CD1c-positive myeloid dendritic cell (primary cell): ENCODE measurements around the gene GTF2H4.
A peak's percentile ranks its signal among the peaks of the same experiment; 100 is the strongest.
"Not testable (repeated sequence)": the region's sequence is repeated elsewhere in the genome, so short reads cannot be mapped to it uniquely, and the experiment has no call there.

Experiments used
- DNase-seq: peaks from one replicate; pipeline ENCODE4 v3.0.0-alpha.2; 2016; ENCODE audit errors: extremely low spot score

The GTF2H4 gene

DNA sequence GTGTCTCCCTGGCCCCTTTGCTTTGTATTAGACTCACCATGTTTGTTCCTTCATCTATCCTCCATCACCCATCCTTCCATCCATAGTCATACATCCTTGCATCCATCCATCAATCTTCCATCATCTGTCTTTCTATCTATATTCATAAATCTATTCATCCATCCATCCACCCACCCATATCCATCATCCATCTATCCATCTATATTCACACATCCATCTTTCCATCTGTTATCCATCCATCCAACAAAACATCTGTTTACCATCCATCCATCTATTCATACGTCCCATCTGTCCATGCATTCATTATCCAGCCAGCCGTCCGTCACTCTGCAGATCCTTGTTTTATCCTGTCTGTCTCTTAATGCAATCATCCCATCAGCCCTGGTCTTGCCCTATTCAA is 13.1 kb upstream of the GTF2H4 start:
- no peak for DNase-seq

GRCh38 chr6:30895343-30895742 is 12.7 kb upstream of the GTF2H4 start:
- no peak for DNase-seq

GRCh38 chr6:30896541-30896940 is 11.5 kb upstream of the GTF2H4 start:
- no peak for DNase-seq

GRCh38 chr6:30897882-30898281 is 10.1 kb upstream of the GTF2H4 start:
- no peak for DNase-seq

GRCh38 chr6:30898750-30899360 is 9.2 kb upstream of the GTF2H4 start:
- no peak for DNase-seq

GRCh38 chr6:30900863-30901417 is 7.1 kb upstream of the GTF2H4 start:
- DNase-seq = no peak

DNA sequence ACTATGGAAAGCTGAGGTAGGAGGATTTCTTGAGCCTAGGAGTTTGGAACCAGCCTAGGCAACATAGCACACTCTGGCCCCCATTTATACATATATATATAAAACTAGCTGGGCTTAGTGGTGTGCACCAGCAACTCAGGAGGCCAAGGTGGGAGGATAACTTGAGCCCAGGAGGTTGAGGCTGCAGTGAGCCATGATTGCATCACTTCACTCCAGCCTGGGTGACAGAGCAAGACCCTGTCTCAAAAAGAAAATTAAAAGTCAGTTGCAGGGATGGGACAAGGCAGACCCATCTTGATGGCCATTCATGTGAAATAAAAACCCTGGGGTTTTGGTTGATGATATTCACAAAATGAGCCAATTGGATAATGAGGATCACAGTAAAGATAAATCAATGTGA is 6.6 kb upstream of the GTF2H4 start:
- DNase-seq = no peak

DNA sequence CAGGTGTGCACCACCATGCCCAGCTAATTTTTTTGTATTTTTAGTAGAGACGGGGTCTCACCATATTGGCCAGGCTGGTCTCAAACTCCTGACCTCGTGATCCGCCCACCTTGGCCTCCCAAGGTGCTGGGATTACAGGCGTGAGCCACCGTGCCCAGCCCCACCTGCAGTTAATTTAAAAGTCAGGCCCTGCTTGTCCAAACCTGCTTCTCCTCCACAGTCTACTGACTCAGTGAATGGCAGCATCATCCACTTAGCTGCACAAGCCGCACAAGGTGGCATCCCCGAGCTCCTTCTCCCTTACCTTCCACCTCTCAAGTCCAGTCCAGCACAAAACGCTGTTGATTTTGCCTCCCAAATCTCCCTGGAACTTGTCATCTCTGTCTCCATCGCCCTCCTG is 5.8 kb upstream of the GTF2H4 start:
- not testable (repeated sequence) for DNase-seq

DNA sequence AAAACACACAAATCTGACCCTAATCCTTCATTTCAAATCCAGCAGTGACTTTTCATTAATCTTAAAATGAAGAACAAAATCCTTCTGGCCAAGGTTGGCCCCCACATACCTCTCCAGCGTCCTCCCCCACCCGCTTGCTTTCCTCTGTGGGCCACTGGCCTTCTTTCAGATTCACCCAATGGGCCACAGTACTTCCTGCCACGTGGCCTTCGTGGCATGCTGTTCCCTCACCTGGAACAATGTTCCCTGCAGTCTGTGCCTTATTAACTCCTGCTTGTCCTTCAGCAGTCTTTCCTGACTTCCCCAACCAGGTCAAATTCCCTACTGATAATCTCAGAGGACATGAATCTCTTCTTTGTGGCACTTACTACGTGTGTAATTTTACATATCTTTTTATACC is 5.3 kb upstream of the GTF2H4 start:
- no peak for DNase-seq

DNA sequence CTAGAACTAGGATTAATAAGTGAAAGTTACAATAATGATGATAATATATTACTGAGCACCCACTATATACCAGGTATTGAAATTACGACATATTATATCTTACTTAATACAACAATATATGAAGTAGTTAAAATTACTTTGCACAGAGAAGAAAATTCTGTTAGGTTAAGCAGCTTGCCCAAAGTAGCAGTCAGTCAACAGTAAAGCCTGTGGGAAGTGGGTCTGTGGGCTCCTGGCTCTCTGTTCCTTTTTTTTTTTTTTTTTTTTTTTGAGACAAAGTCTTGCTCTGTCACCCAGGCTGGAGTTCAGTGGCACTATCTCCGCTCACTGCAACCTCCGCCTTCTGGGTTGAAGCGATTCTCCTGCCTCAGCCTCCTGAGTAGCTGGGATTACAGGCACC is 4.8 kb upstream of the GTF2H4 start:
- peak; percentile 19 for DNase-seq

- not testable (repeated sequence) for DNase-seq
Measured at GRCh38 chr6:30907290-30907757, 683 bp upstream of the GTF2H4 start.

DNA sequence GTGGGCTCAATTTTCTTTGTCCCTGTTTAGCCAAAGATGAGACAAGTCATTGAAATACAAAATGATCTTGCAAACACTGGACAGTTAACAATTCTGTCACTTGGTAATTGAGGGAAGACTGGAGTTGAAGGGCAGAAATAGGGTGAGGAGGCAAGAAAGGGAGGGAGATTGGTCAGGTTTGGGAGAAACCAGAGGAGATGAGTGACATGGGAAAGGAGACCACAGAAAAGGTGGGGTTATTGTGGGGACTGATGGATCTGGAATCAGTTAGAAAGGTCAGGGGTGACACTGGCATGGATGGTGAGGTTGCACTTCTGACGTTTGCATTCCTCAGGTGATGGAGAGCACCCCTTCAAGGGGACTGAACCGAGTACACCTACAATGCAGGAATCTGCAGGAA is 693 bp downstream of the GTF2H4 start:
- no peak for DNase-seq

DNA sequence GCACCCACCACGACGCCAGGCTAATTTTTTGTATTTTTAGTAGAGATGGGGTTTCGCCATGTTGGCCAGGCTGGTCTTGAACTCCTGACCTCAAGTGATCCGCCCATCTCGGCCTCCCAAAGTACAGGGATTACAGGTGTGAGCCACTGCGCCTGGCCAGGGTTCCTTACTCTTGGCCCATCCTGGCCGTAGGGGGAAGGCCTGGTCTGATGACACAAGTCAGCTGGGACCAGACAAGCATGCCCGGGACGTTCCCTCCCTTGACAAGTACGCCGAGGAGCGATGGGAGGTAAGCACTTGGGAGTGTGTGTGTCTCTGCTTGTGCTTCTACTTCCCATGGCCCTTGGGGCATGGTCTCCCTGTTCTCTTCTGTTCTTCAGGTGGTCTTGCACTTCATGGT is 2.5 kb downstream of the GTF2H4 start:
- DNase-seq = not testable (repeated sequence)

DNA sequence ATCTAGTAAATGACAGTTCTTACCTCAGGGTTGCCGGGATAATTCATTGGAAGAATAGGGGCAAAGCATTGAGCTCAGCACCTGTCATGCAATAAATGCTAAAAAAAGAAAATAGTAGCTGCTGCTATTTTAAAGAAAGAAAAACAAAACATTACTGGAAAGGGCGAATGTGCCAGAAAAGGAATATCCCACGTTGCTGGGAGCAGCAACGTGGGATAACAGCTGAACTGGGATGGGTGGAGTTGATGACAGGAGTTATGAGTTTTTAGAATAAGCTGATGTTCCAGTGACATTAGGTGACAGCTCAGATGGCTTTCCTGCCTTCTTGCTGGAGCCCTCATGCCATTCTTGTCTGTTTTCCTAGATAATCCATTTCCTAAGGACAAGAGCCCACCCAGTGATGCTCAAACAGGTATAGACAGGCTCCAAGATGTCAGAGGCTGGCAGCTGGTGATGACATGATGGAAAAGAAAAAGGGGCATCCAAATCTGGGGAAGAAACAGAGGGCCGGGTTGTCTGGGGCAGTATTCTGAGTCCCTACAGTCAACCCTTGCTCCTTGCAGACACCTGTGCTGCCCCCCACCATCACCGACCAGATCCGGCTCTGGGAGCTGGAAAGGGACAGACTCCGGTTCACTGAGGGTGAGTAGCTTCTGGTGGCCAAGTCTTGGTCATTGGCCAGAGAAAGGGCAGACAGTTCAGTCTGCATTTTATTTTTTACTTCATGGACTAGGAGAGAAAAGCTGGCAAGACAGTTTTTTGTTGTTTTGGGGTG is 4.9 kb downstream of the GTF2H4 start:
- no peak for DNase-seq

DNA sequence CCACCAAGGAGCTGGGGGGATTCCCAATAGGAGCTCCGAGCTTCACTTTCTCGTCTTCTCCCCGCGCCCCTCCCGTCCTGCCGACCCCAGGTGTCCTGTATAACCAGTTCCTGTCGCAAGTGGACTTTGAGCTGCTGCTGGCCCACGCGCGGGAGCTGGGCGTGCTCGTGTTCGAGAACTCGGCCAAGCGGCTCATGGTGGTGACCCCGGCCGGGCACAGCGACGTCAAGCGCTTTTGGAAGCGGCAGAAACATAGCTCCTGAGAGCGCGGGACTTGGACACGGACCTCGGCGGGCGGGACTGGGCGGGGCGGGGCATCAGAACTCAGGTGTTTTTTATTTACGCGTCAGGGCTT is 5.7 kb downstream of the GTF2H4 start:
- no peak for DNase-seq

DNA sequence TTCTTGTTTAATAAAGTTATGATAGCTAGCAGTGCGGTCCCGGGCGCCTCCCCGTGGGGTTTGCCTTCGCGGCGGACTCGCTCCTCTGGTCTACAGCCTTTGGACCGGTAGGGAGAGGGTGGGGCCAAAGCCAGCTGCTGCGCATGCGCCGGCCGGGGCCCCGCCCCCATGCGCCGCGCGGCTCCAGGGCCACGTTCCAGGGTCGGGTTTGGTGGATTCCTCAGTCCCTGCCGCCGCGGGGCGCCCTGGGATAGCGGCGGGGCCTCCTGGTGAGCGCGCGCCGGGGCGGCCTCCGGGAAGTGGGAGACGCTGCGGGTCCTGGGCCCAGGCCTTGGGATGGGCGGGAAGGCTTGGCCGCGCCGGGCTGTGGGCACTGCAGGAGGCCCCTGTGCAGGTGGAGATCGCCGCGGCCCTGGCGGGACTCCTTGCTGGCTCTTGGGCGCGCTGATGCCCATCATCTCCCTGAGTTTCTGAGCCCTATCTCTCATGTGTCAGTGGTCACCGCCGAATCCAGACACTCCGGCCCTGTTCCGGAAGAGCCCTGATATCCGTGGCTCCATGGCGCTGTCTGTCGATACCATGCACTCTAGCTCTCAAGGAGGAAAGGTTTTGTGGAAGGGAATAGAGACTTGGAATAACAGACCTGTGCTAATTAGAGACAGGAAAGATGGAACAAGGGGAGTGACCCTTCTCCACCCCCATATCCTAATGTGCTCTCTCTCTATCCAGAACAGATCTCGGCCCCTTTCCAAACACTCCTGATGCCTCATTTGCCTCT is 6.3 kb downstream of the GTF2H4 start, which contains the start of gene VARS2:
Gene VARS2, plus strand, starts transcription at position 163 of the 778 bp plus-strand sequence. Its CDS starts 599 bp downstream, at position 762.
- peak; percentile 93 for DNase-seq

DNA sequence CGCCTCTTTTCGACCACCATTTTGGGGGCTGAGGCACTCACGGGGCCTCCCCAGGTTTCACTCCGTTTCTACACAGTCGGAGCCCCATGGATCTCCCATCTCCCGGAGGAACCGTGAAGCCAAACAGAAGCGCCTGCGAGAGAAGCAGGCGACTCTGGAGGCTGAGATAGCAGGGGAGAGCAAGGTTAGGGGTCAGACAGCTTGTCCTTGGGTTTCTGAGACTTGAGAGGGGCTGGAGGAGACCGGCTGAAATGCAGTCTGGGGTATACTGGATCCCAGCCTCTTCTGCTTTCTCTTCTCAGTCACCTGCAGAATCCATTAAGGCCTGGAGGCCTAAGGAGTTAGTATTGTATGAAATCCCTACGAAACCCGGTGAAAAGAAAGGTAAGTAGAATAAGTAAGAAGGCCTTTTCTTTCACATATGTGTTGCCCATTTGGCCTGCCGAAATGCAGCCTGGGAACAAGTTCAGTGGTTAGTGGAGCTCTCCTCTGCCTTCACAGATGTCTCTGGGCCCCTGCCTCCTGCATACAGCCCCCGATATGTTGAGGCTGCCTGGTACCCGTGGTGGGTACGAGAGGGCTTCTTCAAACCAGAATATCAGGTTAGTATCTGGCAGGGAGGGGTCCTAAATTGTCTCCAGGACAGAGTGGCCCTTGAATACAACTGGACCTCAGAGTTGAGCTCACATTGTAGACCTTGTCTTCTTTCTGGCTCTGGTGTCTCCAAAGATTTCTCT is 7.0 kb downstream of the GTF2H4 start:
- DNase-seq = no peak

- peak; percentile 51 for DNase-seq
Measured at GRCh38 chr6:30915591-30915946, 7.6 kb downstream of the GTF2H4 start.

GRCh38 chr6:30917041-30917440 is 9.0 kb downstream of the GTF2H4 start:
- no peak for DNase-seq

GRCh38 chr6:30917487-30917886 is 9.5 kb downstream of the GTF2H4 start:
- no peak for DNase-seq

DNA sequence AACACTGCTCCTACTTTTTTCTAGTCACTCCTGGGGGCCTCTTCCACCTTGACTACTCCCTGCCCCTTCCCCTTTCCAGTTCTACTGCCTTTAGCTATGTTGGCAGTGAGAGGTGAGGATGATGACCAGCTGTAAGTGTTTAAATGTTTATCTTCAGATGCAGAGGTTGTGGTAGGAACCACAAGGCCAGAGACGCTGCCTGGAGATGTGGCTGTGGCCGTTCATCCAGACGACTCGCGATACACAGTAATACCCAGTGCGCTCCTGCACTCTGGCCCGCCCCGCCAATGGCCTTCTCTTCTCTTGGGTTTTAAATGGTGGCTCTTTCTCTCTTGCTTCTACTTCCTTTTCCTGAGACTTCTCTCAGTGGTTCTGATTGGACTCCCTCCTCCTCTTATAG is 10.7 kb downstream of the GTF2H4 start:
- DNase-seq = no peak

DNA sequence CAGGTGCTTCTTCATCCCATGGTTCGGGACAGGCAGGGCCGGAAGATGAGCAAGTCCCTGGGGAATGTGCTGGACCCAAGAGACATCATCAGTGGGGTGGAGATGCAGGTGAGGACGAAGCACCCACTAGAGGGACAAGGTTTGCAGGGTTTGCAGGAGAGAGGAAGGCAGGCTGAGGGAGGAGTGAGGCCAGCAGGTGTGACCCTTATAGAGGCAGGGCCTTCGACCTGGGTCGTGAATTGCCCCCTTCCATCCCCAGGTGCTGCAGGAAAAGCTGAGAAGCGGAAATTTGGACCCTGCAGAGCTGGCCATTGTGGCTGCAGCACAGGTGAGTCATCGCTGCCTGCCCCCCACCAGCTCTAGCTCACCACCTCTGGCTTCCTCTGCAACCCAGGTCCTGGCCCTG is 14.4 kb downstream of the GTF2H4 start:
- DNase-seq = no peak
